Measurements from ENCODE around the gene PSMA3. TPM values are rescaled to one million over a fixed set of nuclear protein-coding genes. Genes with fewer than 3 reads are reported as not detected.

PSMA3 gene
- polyA plus RNA-seq, 1 donor from 2014 or later, result 198 TPM

DNA sequence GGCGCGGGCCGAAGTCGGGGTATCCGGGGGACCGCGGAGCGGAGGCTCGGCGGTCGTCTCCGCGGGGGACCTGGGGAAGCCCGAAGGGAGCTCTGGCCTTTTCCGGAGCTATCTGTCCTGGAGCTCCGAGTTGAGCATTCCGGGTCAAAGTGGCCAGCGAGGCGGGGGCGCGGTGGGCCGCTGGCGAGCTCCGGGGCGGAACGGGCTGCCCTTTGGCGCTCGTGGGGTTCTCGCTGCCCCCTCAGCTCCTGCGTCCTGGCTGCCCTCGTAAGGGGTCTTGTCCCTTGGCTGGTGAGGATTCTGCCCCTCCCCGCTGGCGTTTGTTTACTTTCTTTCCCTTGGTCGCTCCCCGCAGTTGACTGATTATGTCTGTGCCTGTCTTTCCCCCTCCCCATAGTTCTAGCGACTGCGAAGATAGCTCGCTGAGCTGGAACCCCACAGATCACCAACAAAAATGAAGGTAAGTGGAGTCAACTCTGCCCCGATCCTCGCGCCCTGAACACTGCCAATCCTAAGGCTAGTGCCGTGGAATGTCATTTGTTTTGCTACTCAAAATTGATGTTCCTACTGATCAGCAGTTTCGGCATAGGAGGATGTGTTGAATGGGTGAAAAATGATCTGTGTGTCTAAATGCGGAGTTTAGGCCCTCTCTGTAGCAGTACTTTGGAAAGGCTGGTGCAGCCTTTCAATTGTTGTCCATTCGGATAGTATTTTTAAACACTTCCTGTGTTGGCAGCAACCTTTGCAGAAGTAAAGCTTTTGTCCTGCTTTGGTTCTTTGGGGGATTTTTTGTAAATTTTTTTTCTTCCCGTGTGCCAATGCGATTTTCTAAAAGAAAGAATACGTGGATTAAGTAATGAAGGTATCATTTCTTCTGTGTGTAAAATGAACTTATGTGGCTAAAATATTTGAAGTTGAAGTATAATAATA is 55.0 kb downstream of the PSMA3 start:
- peaks cover 43% of the 10 kb centered on the region for H3K79me2 ChIP-seq (replicated peaks; ENCODE audit: insufficient read depth, low read length)
- no peaks in the 10 kb centered on the region for H3F3A ChIP-seq (ENCODE audit: insufficient read depth, low read length, poor library complexity, severe bottlenecking)
- H3K9me3 ChIP-seq (ENCODE audit: low read length), result no peaks in the 10 kb centered on the region
- peaks cover 4% of the 10 kb centered on the region for H4K20me1 ChIP-seq (ENCODE audit: insufficient read depth)
- no peaks in the 10 kb centered on the region for H3K27me3 ChIP-seq (ENCODE audit: insufficient read depth, low read depth, low read length)
- peak overlapping the region; percentile 74 for H3K9ac ChIP-seq (ENCODE audit: low read length)
- peak overlapping the region; percentile 16 for H3K27ac ChIP-seq (ENCODE audit: low read length)
- TF ChIP-seq, protein P1, sequence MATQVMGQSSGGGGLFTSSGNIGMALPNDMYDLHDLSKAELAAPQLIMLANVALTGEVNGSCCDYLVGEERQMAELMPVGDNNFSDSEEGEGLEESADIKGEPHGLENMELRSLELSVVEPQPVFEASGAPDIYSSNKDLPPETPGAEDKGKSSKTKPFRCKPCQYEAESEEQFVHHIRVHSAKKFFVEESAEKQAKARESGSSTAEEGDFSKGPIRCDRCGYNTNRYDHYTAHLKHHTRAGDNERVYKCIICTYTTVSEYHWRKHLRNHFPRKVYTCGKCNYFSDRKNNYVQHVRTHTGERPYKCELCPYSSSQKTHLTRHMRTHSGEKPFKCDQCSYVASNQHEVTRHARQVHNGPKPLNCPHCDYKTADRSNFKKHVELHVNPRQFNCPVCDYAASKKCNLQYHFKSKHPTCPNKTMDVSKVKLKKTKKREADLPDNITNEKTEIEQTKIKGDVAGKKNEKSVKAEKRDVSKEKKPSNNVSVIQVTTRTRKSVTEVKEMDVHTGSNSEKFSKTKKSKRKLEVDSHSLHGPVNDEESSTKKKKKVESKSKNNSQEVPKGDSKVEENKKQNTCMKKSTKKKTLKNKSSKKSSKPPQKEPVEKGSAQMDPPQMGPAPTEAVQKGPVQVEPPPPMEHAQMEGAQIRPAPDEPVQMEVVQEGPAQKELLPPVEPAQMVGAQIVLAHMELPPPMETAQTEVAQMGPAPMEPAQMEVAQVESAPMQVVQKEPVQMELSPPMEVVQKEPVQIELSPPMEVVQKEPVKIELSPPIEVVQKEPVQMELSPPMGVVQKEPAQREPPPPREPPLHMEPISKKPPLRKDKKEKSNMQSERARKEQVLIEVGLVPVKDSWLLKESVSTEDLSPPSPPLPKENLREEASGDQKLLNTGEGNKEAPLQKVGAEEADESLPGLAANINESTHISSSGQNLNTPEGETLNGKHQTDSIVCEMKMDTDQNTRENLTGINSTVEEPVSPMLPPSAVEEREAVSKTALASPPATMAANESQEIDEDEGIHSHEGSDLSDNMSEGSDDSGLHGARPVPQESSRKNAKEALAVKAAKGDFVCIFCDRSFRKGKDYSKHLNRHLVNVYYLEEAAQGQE (IDR thresholded peaks at IDR 0.05; ENCODE audit: borderline replicate concordance), result no peak
- TF ChIP-seq POLR2AphosphoS5 (IDR thresholded peaks at IDR 0.05) (no peak), TAF1 (IDR thresholded peaks at IDR 0.05; ENCODE audit: low read depth) (no peak), EP300 (conservative IDR thresholded peaks at IDR 0.05; ENCODE audit: poor library complexity, severe bottlenecking) (no peak), RAD21 (conservative IDR thresholded peaks at IDR 0.05) (no peak), EZH2 (IDR thresholded peaks at IDR 0.05; ENCODE audit: borderline replicate concordance, insufficient read depth, low read length, poor library complexity, severe bottlenecking) (no peak), MXI1 (conservative IDR thresholded peaks at IDR 0.05; ENCODE audit: poor library complexity, severe bottlenecking) (no peak), SMC3 (conservative IDR thresholded peaks at IDR 0.05; ENCODE audit: poor library complexity) (no peak)
- TF ChIP-seq, protein P2, sequence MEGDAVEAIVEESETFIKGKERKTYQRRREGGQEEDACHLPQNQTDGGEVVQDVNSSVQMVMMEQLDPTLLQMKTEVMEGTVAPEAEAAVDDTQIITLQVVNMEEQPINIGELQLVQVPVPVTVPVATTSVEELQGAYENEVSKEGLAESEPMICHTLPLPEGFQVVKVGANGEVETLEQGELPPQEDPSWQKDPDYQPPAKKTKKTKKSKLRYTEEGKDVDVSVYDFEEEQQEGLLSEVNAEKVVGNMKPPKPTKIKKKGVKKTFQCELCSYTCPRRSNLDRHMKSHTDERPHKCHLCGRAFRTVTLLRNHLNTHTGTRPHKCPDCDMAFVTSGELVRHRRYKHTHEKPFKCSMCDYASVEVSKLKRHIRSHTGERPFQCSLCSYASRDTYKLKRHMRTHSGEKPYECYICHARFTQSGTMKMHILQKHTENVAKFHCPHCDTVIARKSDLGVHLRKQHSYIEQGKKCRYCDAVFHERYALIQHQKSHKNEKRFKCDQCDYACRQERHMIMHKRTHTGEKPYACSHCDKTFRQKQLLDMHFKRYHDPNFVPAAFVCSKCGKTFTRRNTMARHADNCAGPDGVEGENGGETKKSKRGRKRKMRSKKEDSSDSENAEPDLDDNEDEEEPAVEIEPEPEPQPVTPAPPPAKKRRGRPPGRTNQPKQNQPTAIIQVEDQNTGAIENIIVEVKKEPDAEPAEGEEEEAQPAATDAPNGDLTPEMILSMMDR (IDR thresholded peaks at IDR 0.05; ENCODE audit: poor library complexity, severe bottlenecking), result no peak
- peak overlapping the region; percentile 87 for H3K4me2 ChIP-seq (ENCODE audit: low read length)
- H2AFZ ChIP-seq (ENCODE audit: low read depth, low read length), result no peak overlapping the region
- H3K4me3 ChIP-seq (ENCODE audit: low read length), result peak overlapping the region; percentile 95
- no peaks in the 10 kb centered on the region for H3K36me3 ChIP-seq (ENCODE audit: insufficient read depth, low read length)
- H3K9me2 ChIP-seq (ENCODE audit: insufficient read depth, low read length), result no peaks in the 10 kb centered on the region

DNA sequence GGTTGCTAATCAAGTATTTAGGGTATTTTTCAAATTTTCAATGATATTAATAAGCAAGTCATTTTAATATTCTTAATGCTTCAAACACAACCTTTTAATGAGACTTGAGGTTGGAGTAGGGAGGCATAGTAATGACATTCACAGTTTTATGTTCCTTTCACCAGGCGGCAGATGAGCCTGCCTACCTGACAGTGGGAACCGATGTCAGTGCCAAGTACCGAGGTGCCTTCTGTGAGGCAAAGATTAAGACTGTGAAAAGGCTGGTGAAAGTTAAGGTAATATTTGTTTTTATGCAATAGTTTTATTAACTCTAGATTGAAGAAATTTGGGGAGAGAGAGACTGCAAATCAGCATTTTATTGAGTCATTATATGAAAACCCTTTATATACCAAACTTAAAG is 56.8 kb downstream of the PSMA3 start:
- H4K20me1 ChIP-seq (ENCODE audit: insufficient read depth), result peaks cover 4% of the 10 kb centered on the region
- H3K9me2 ChIP-seq (ENCODE audit: insufficient read depth, low read length), result no peaks in the 10 kb centered on the region
- no peak overlapping the region for H2AFZ ChIP-seq (ENCODE audit: low read depth, low read length)
- peaks cover 26% of the 10 kb centered on the region for H3K79me2 ChIP-seq (replicated peaks; ENCODE audit: insufficient read depth, low read length)
- no peaks in the 10 kb centered on the region for H3K27me3 ChIP-seq (ENCODE audit: insufficient read depth, low read depth, low read length)
- H3K4me3 ChIP-seq (ENCODE audit: low read length), result no peak overlapping the region
- H3K27ac ChIP-seq (ENCODE audit: low read length), result no peak overlapping the region
- H3K9me3 ChIP-seq (ENCODE audit: low read length), result no peaks in the 10 kb centered on the region
- no peaks in the 10 kb centered on the region for H3F3A ChIP-seq (ENCODE audit: insufficient read depth, low read length, poor library complexity, severe bottlenecking)
- no peak overlapping the region for H3K4me2 ChIP-seq (ENCODE audit: low read length)
- H3K36me3 ChIP-seq (ENCODE audit: insufficient read depth, low read length), result no peaks in the 10 kb centered on the region
- no peak for TF ChIP-seq POLR2AphosphoS5 (IDR thresholded peaks at IDR 0.05)
- TF ChIP-seq SMC3 (conservative IDR thresholded peaks at IDR 0.05; ENCODE audit: poor library complexity), result no peak
- no peak overlapping the region for H3K9ac ChIP-seq (ENCODE audit: low read length)
